Stimulated activated naive B cell treated with anti-CD40 and anti-IgM and Interleukin-4, amounts not matched to agents 10 μg/mL and 1 μg/mL and 100 μg/mL, for 72 hours (primary cell): ENCODE data around the gene CNTNAP5.

Experiments
- ATAC-seq, 2 donors: fragments of 150-1000 bp; cut with Tn5 transposase; replicated peaks; 2 replicates each; pipeline ENCODE4 v1.10.0; 2021; ENCODE audit warnings: moderate library complexity in 1 of 2
- DNase-seq: peaks from one replicate; pipeline ENCODE4 v3.0.0; 2021
- H3K27ac Mint-ChIP-seq: one replicate; pipeline ENCODE4 v1.8.0; 2022; ENCODE audit warnings: mild to moderate bottlenecking, mixed read lengths
- H3K27me3 Mint-ChIP-seq, 2 donors: one replicate each; pipeline ENCODE4 v1.8.0; 2022; ENCODE audit warnings: mixed read lengths in 2 of 2
- H3K36me3 Mint-ChIP-seq, 2 donors: one replicate each; pipeline ENCODE4 v1.8.0; 2022; ENCODE audit warnings: mixed read lengths in 2 of 2, mild to moderate bottlenecking in 1 of 2
- H3K4me1 Mint-ChIP-seq, 2 donors: one replicate each; pipeline ENCODE4 v1.8.0; 2022; ENCODE audit warnings: mixed read lengths in 2 of 2, mild to moderate bottlenecking in 1 of 2
- H3K4me3 Mint-ChIP-seq, 2 donors: one replicate each; pipeline ENCODE4 v1.8.0; 2022; ENCODE audit warnings: mild to moderate bottlenecking in 2 of 2, mixed read lengths in 2 of 2, moderate library complexity in 1 of 2
- H3K9me3 Mint-ChIP-seq, 2 donors: one replicate each; pipeline ENCODE4 v1.8.0; 2022; ENCODE audit warnings: mixed read lengths in 2 of 2, mild to moderate bottlenecking in 1 of 2

Gene CNTNAP5

DNA sequence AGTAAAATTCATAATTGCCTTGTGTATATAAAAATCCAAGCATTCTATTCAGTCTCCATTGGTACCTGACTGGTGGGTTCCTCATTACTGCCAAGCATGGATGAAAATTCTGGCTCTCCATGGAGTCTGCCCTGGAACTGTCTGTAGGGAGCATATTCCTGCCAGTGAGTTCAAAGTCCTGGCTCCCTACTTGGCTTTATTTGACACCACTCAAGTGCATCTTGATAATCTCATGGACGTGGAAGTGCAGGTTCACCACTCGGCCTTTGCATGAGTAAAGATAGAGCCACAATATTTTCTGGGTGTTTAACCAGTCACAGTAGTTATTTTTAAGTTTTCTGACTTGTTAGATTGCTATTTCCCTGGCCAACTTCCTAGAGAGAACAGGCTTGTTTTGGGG is 63.5 kb downstream of the CNTNAP5 start:
- Mint-ChIP-seq H3K9me3 (peaks cover 3 to 7% of the 10 kb centered on the region in 2 donors), H3K27ac (no peak overlapping the region), H3K36me3 (no peaks in the 10 kb centered on the region), H3K27me3 (no peaks in the 10 kb centered on the region), H3K4me3 (no peak overlapping the region), H3K4me1 (no peaks in the 10 kb centered on the region)
- ATAC-seq, result no peak
- no peak for DNase-seq

DNA sequence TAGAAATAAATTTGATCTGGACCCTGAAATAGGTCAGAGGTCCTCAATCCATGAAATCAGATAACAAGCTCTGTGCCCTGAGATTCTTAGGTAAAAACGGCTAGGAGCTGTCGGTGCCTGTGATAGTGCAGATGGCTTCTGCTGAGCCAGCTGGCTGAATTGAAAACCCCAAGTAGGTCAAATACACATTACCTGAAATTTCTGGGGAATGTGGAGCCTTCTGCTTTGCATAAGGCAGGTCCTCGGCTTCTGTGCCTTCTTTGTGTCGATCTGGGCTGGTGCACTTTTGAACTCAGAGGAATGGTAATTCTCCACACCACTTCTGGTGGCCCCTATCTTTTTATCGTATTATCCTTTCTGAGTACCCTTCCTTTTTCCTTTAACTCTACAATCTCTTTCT is 66.6 kb downstream of the CNTNAP5 start:
- H3K9me3 Mint-ChIP-seq, result peaks cover 4 to 7% of the 10 kb centered on the region in 2 donors
- H3K4me3 Mint-ChIP-seq, result no peak overlapping the region
- no peaks in the 10 kb centered on the region for H3K4me1 Mint-ChIP-seq
- H3K27ac Mint-ChIP-seq, result no peak overlapping the region
- H3K27me3 Mint-ChIP-seq, result no peaks in the 10 kb centered on the region
- no peaks in the 10 kb centered on the region for H3K36me3 Mint-ChIP-seq
- DNase-seq, result no peak
- no peak for ATAC-seq

DNA sequence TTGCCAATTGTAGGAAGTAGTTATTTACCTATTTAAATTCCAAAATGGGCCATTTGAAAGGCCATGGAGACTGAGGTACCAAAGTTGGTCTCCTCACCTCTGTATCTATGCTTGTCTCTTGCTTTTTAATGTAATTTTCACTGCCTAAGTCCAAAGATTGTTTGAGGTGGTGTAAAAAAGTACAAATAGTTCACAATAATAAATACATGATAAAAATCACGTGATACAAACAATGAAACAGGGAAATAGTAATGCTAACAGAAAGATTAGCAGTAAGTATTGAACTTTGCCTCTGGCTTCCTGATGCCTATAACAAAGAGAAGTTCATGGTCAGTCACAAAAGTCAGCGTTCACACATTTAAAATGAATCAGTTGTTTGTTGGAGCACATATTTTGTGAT is 67.6 kb downstream of the CNTNAP5 start:
- no peak overlapping the region for H3K27ac Mint-ChIP-seq
- no peaks in the 10 kb centered on the region for H3K27me3 Mint-ChIP-seq
- no peaks in the 10 kb centered on the region for H3K4me1 Mint-ChIP-seq
- H3K36me3 Mint-ChIP-seq, result no peaks in the 10 kb centered on the region
- no peak overlapping the region for H3K4me3 Mint-ChIP-seq
- ATAC-seq (no peak), DNase-seq (no peak)
- peaks cover 5 to 12% of the 10 kb centered on the region in 2 donors for H3K9me3 Mint-ChIP-seq

DNA sequence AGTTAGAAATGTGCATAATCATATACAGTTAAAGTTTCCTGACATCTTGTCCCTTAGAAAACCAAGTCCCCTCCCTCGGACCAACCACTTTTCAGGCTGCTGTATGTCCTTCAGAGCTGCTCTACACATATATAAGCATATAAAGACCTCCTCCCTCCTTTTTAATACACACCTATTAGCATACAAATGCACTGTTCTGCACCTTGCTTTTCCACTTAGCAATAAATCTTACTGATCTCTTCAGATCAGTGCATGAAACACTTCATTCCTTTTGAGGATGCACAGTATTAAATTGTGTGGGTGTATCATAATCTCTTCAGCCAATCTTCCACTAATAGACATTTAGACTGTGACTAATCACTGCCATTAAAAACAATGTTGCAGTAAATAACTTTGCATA is 79.8 kb downstream of the CNTNAP5 start:
- Mint-ChIP-seq H3K9me3 (peaks cover 0 to 4% of the 10 kb centered on the region in 2 donors), H3K27me3 (no peaks in the 10 kb centered on the region), H3K27ac (no peak overlapping the region), H3K4me3 (no peak overlapping the region), H3K36me3 (no peaks in the 10 kb centered on the region), H3K4me1 (no peaks in the 10 kb centered on the region)
- DNase-seq, result no peak
- no peak for ATAC-seq

DNA sequence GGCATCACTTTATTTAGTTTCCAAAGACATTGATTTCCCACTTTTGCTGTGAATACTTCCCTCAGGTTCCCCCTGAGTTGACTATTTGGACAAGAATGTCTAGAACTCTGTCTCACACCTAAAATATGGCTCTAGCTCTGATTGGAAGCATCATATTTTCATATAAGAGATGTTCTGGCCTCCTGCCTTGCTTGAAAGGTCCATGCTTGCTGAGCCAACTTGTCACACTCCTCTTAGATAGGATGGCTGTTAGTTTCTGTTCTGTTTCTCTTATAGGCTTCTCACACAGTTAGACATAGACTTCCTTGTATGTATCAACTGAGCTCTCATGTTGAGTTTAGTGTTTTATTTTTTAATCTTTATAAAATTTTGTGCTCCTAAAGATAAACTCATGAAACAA is 87.1 kb downstream of the CNTNAP5 start:
- DNase-seq (no peak), ATAC-seq (no peak)
- Mint-ChIP-seq H3K36me3 (no peaks in the 10 kb centered on the region), H3K9me3 (no peaks in the 10 kb centered on the region), H3K4me3 (no peak overlapping the region), H3K27ac (no peak overlapping the region), H3K27me3 (no peaks in the 10 kb centered on the region), H3K4me1 (no peaks in the 10 kb centered on the region)

DNA sequence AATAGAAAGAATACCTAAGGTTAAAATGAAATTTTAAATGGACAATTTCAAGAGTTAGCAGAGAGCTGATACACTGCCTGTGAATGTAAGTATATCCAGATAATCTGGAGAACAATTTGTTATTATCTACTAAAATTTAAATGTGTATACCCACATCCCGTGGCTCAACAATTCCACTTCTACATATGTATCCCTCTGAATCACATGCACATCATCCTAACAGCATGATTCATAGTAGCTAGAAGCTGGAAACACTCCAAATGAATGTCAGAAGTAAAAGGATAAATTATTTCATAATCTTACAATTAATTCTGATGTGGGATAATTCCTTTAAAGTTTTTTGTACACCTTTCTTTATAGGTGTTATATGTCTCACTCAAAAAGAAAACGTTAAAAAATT is 87.9 kb downstream of the CNTNAP5 start:
- H3K4me3 Mint-ChIP-seq, result no peak overlapping the region
- no peaks in the 10 kb centered on the region for H3K36me3 Mint-ChIP-seq

DNA sequence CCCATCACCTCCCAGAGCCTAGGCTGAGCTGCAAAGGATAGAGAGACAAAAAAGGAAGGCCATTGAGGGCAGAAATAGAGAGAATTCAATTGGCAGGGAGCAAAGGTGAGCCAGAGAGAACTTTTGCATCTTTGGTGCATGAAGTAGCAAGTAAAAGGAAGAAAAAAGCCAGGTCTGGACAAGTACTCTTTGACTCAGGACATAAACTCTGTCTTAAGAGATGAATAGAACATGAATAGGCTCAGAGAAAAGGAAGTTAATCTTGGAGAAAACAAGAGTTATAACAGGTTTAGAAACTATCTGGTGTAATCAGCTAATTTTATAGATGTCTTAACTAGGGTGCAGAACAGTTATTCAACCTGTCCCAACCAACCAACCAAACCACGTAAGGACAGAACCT is 95.2 kb downstream of the CNTNAP5 start:
- peaks cover 0 to 5% of the 10 kb centered on the region in 2 donors for H3K9me3 Mint-ChIP-seq
- no peaks in the 10 kb centered on the region for H3K4me1 Mint-ChIP-seq
- ATAC-seq (no peak), DNase-seq (no peak)
- H3K4me3 Mint-ChIP-seq, result no peak overlapping the region
- no peak overlapping the region for H3K27ac Mint-ChIP-seq
- H3K27me3 Mint-ChIP-seq, result no peaks in the 10 kb centered on the region
- H3K36me3 Mint-ChIP-seq, result no peaks in the 10 kb centered on the region

More for the DNA sequence above, 87.9 kb downstream of the CNTNAP5 start:
- ATAC-seq, result no peak
- no peaks in the 10 kb centered on the region for H3K27me3 Mint-ChIP-seq
- H3K4me1 Mint-ChIP-seq, result no peaks in the 10 kb centered on the region
- DNase-seq, result no peak
- H3K27ac Mint-ChIP-seq, result no peak overlapping the region
- no peaks in the 10 kb centered on the region for H3K9me3 Mint-ChIP-seq

DNA sequence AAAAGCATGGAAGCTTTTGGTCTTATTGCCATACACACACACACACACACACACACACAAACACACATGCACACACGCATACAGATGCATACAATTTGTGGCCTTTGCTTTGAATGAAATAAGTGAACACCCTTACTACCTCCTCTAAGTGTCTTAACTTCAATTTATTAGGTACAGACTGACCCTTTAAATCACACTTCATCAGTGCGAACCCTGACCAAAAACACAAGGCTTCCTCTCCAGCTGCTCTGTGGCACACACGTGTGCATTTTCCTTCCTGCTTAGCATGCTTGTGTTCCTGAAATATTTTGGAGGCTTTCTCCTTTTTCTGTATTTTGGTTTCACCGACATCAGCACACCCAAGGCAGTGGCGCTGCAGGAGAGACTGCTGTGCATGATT is 96.0 kb downstream of the CNTNAP5 start:
- DNase-seq (no peak), ATAC-seq (no peak)
- Mint-ChIP-seq H3K27ac (no peak overlapping the region), H3K27me3 (no peaks in the 10 kb centered on the region), H3K4me1 (no peaks in the 10 kb centered on the region), H3K4me3 (no peak overlapping the region), H3K9me3 (peaks cover 3 to 5% of the 10 kb centered on the region in 2 donors), H3K36me3 (no peaks in the 10 kb centered on the region)

DNA sequence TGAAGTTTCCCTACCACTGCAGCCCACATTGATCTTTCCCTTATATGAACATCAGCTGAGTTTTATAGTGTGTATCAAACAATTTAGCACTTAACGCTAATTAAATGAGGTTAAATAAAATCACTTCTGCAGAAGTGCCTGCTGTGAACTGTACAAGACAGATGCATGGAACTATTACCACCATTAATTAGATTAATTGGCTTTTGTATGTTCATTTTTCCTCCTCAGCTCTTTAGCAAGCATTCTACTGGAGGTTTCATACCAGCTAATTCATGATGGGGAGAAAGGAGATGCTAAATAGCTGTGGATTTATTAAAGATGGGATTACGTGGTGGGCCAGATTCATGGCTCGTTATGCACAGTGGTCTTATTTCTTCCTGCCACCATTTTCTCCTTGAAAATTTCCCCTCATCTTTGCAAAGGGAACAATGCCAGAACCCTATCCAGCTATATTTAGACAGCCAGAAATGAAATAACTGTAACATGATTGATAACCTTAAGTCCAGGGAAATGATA is 96.7 kb downstream of the CNTNAP5 start:
- no peak for DNase-seq
- no peaks in the 10 kb centered on the region for H3K27me3 Mint-ChIP-seq
- no peak overlapping the region for H3K27ac Mint-ChIP-seq
- peaks cover 3 to 5% of the 10 kb centered on the region in 2 donors for H3K9me3 Mint-ChIP-seq
- no peaks in the 10 kb centered on the region for H3K36me3 Mint-ChIP-seq
- H3K4me3 Mint-ChIP-seq, result no peak overlapping the region
- no peak for ATAC-seq
- no peaks in the 10 kb centered on the region for H3K4me1 Mint-ChIP-seq

DNA sequence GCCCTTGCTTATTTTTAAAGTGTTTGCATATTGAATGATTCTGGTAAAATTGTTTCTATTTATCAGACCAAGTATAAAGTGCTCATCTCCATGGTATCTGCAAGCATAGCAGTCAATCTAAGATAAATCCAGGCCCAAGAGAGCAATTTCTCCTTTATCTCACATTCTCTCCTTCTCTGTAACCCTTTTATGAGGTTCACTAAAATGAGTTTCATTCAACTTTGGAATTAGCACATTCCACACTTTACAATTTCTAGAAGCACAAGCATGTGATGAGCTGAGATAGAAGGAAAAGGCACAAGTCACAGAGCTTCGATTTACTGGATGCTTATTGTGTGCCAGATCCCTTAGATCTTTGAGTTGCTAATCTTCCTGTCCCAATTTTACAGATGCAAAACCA is 97.3 kb downstream of the CNTNAP5 start:
- ATAC-seq, result no peak
- no peaks in the 10 kb centered on the region for H3K36me3 Mint-ChIP-seq
- no peak for DNase-seq
- no peaks in the 10 kb centered on the region for H3K27me3 Mint-ChIP-seq
- H3K9me3 Mint-ChIP-seq, result peaks cover 3 to 5% of the 10 kb centered on the region in 2 donors
- H3K4me1 Mint-ChIP-seq, result no peaks in the 10 kb centered on the region
- H3K4me3 Mint-ChIP-seq, result no peak overlapping the region
- H3K27ac Mint-ChIP-seq, result no peak overlapping the region

DNA sequence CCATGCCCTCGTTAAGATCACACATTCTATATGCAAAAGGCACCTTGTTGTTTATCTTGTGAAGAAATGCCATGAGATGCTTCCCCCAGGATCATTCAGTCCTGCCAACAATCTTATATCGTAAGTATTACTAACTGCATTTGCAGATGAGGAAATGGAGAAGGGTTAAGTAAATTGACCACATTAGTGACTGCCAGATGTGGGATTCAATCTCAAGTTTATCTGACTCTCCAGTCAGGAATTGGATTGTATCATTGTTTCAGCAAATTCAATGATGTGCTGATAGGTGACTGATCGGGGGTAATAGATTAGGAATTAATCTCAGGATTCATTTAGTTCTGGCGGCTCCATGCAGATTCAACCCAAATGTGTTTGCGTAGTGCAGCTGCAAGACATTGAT is 106.2 kb downstream of the CNTNAP5 start:
- H3K4me3 Mint-ChIP-seq, result no peak overlapping the region
- DNase-seq, result no peak
- ATAC-seq, result no peak
- H3K9me3 Mint-ChIP-seq, result peaks cover 0 to 2% of the 10 kb centered on the region in 2 donors
- H3K36me3 Mint-ChIP-seq, result no peaks in the 10 kb centered on the region
- H3K27ac Mint-ChIP-seq, result no peak overlapping the region
- H3K27me3 Mint-ChIP-seq, result no peaks in the 10 kb centered on the region
- H3K4me1 Mint-ChIP-seq, result no peaks in the 10 kb centered on the region

DNA sequence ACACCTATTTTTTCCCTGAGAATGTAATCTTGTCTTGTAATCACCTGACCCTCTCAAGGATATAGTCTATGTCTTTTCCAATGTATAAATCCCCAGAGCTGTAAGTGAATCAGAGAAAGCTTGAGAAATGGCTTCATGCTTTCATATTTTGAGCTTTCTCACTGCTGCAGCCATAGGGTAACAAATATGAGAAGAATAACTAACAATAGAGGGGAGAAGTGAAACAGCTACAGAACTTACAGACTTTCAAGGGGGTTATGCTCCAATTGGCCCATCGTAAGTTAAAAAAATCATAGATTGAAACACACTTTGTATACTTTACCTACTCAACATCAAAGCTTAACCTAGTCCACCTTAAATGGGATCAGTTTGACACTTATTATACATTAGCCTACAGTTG is 111.0 kb downstream of the CNTNAP5 start:
- no peak overlapping the region for H3K27ac Mint-ChIP-seq
- no peaks in the 10 kb centered on the region for H3K36me3 Mint-ChIP-seq
- H3K27me3 Mint-ChIP-seq, result no peaks in the 10 kb centered on the region
- H3K4me3 Mint-ChIP-seq, result no peak overlapping the region
- no peaks in the 10 kb centered on the region for H3K4me1 Mint-ChIP-seq
- H3K9me3 Mint-ChIP-seq, result peaks cover 4% of the 10 kb centered on the region in 2 donors
- ATAC-seq (no peak), DNase-seq (no peak)

DNA sequence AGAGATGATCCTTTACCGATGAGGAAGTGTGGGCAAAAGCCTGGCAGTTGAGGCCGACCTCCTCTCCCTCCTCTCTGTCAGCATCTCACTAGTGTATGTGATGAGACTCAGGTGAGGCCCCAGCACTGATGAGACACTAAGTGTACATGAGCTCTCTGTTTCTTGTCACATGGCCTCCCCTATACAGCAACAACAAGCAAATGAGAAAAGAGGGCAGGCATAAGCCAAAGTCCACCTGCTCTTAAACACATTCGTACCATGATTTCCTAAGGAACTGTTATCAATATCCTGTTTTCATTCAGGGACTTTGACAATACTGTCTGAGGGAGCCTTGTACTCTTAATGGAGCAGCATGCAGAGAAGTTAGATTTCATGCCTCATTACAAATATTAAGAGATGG is 113.0 kb downstream of the CNTNAP5 start:
- Mint-ChIP-seq H3K36me3 (no peaks in the 10 kb centered on the region), H3K4me1 (no peaks in the 10 kb centered on the region)

DNA sequence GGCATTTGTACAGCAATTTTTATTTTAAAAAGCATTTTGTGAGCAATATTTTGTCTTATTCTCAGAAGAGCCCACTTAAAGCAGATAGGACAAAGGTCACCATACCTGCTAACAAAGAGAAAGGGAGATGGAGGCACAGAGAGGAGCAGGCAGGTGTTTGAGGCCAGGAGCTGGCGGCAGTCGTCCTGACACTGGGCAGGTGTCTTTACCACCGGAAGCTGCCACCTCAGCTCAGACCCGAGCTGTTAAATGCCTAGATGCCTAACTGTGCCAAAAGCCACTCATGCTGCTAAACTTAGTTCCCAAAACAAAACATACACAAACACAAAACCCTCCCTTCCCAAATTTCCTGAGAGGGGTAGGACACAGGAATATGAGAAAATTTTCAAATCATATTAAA is 120.9 kb downstream of the CNTNAP5 start:
- Mint-ChIP-seq H3K27me3 (no peaks in the 10 kb centered on the region), H3K36me3 (no peaks in the 10 kb centered on the region), H3K9me3 (peaks cover 3 to 4% of the 10 kb centered on the region in 2 donors), H3K4me3 (no peak overlapping the region), H3K27ac (no peak overlapping the region), H3K4me1 (no peaks in the 10 kb centered on the region)
- ATAC-seq (no peak), DNase-seq (no peak)

More for the DNA sequence above, 113.0 kb downstream of the CNTNAP5 start:
- DNase-seq (no peak), ATAC-seq (no peak)
- Mint-ChIP-seq H3K27ac (no peak overlapping the region), H3K4me3 (no peak overlapping the region), H3K9me3 (peaks cover 4% of the 10 kb centered on the region in 2 donors), H3K27me3 (no peaks in the 10 kb centered on the region)

DNA sequence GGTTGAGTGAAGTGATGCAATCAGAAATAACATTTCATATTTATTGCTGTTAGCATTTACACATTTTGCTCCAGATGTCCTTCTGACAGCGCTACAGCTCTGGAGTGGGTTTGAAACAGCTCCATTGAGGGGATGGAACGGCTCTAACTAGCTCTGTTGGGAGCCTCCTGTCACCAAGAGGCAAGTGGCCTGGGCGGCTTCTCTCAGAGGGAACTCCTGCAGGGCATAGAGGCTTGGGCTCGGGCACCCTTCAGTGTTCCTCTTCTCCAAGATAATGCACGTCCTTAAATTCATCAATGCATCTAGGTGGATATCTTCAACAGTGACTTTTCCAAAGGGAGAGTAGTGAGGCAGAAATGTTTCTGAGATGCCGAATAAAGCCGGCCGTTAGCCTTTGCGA is 122.5 kb downstream of the CNTNAP5 start:
- no peak overlapping the region for H3K4me3 Mint-ChIP-seq
- H3K9me3 Mint-ChIP-seq, result peaks cover 3 to 8% of the 10 kb centered on the region in 2 donors
- DNase-seq (no peak), ATAC-seq (no peak)
- no peaks in the 10 kb centered on the region for H3K36me3 Mint-ChIP-seq
- H3K4me1 Mint-ChIP-seq, result no peaks in the 10 kb centered on the region
- no peak overlapping the region for H3K27ac Mint-ChIP-seq
- H3K27me3 Mint-ChIP-seq, result no peaks in the 10 kb centered on the region

DNA sequence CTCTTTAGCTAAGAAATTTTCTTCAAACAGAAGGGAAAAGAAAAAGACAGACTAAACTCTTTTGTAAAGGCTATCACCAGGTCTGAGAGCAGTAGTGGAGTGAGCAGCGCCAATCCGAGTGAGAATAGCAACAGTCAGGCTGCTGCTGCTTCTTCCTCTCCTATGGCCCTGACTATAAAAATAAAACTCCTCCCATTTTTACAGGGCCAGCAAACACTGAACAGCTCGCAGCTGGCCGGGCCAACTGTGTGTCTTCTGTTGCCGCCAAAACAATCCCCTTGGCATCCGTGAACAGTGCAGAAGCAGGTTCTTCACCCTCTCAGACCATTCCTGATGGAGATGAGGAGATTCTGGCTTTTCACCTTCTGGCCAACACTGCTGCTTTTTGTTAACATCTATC is 124.5 kb downstream of the CNTNAP5 start:
- no peak for DNase-seq
- H3K36me3 Mint-ChIP-seq, result no peaks in the 10 kb centered on the region
- H3K27ac Mint-ChIP-seq, result no peak overlapping the region
- H3K9me3 Mint-ChIP-seq, result peaks cover 3 to 8% of the 10 kb centered on the region in 2 donors
- ATAC-seq, result no peak
- no peaks in the 10 kb centered on the region for H3K27me3 Mint-ChIP-seq
- H3K4me1 Mint-ChIP-seq, result no peaks in the 10 kb centered on the region
- no peak overlapping the region for H3K4me3 Mint-ChIP-seq
